GM12873 (cell line): ENCODE measurements around the gene NUCB1.

Experiments
- TF ChIP-seq, protein P1 (sequence below): IDR thresholded peaks from 2 replicates; pipeline ENCODE4 v1.5.1; 2012; ENCODE audit warnings: low read depth, mild to moderate bottlenecking, moderate library complexity, low read length, control low read depth; ENCODE audit not compliant: insufficient read depth; ENCODE audit errors: missing control alignments

The NUCB1 gene

DNA sequence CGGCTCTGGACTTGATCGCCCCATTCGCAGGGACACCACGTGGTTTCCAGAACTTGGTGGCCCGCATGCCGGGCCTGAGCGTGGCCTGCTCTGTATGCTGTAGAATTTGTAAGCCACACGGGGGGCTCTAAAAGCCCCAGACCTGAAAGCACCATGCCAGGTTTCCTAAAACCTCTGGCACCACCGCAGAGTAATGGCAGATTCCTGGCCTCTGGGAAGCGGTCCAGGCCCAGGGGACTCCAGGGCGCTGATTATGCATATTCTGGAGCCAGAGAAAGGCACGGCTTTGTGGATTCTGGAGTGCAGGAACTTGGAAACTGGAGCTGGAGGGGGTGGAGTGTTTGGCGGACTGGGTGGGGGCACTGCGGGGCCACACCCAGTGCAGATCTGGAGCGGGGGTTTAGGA, 68.7 kb downstream of the NUCB1 start:
- TF ChIP-seq, protein P1, sequence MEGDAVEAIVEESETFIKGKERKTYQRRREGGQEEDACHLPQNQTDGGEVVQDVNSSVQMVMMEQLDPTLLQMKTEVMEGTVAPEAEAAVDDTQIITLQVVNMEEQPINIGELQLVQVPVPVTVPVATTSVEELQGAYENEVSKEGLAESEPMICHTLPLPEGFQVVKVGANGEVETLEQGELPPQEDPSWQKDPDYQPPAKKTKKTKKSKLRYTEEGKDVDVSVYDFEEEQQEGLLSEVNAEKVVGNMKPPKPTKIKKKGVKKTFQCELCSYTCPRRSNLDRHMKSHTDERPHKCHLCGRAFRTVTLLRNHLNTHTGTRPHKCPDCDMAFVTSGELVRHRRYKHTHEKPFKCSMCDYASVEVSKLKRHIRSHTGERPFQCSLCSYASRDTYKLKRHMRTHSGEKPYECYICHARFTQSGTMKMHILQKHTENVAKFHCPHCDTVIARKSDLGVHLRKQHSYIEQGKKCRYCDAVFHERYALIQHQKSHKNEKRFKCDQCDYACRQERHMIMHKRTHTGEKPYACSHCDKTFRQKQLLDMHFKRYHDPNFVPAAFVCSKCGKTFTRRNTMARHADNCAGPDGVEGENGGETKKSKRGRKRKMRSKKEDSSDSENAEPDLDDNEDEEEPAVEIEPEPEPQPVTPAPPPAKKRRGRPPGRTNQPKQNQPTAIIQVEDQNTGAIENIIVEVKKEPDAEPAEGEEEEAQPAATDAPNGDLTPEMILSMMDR, result no peak

DNA sequence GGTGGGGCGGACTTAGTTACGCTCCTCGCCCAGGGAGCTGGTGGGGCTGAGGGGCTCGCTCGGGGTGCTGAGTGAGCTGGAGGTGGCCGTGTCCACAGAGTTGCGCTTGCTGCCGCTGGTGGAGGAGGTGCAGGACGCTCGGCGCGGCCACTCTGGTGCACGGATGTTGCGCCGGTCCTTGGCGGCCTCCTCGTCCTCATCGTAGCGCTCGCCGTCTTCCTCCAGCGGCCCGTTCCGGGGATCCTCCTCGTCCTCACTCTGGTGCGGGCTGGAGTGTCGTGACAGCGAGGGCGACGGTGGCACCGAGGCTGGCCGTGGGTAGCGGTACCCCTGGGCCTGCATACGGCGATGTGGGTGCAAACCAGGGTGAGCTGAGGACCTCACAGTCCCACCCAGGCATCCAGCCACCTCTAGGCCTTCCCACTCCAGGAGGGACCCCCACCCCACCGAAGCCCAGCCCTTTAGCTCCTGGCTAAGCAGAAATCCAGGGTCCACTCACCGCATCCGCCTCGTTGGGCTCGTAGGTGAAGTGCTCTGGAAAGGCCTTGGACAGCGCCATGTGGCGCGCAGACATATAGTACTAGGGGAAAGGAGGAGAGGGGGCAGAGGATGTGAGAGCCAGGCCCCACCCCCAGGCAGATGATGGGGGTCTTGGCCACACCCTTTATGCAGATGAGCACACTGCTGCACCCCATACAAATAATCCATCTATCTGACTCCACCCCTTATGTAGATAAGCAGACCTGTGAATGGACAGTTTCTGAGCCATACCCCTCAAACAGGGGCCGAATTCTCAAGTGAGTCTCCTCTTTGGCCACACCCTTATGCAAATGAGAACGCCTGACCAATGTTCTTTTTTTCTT, 69.4 kb downstream of the NUCB1 start:
- TF ChIP-seq, protein P1, result no peak

DNA sequence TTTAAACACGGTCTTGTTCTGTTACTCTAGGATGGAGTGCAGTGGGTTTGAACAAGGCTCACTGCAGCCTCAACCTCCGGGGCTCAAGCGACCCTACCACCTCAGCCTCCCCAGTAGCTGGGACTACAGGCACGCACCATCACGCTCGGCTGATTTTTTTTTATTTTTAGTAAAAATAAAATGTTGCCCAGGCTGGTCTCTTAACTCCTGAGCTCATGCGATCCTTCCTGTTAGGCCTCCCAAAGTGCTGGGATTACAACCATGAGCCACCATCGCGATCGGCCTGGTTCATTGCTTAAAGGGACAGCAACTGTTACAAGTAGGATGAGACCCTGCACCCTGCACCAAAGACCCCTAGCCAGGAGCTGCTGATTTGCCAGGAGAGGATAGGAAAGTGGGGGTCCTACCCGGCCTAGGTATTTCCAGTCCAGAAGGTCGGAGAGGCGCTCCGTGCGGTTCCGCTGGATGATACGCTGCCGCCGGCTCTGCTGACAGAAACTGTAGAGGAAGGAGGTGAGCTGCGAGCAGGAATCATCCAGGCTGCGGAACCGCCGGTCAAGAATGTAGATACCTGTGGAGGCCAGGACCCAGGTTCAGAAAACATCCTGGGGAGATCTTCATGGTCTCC, 70.1 kb downstream of the NUCB1 start:
- TF ChIP-seq, protein P1, result no peak

DNA sequence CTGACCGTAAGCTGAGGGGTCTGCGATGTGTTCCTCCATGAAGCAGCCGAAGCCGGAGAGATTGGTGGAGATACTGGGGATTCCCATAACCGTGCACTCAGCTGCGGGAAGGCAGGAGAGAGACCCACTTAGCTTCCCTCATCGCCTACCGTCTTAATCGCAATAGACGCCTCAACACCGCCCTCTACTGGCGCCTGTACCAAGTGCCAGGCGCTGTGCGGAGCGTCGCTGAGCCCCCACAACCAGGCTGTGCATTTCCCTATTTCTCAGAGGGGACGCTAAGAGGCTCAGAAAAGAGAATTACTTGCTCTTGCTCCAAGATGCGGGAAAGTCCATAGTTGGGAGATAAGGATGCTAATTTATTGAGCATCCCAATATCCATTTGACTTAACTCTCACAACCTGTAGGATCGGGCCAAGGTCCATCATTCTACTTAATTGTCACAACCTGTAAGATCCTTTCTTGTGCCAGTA, 70.8 kb downstream of the NUCB1 start:
- TF ChIP-seq, protein P1, result peak; percentile 99
